Mucosa of stomach (tissue), 1 donor: ENCODE results near the gene RIT2.

Experiments used
- H3K27me3 ChIP-seq: one replicate; pipeline ENCODE4 v1.7.0; 2013; ENCODE audit warnings: mild to moderate bottlenecking, low read length; ENCODE audit not compliant: control insufficient read depth, insufficient read depth
- H3K36me3 ChIP-seq: one replicate; pipeline ENCODE4 v1.7.0; 2013; ENCODE audit warnings: low read length; ENCODE audit not compliant: control insufficient read depth, insufficient read depth
- H3K4me1 ChIP-seq: one replicate; pipeline ENCODE4 v1.7.0; 2013; ENCODE audit warnings: mild to moderate bottlenecking, low read length; ENCODE audit not compliant: control insufficient read depth, insufficient read depth
- H3K4me3 ChIP-seq: one replicate; pipeline ENCODE4 v1.7.0; 2013; ENCODE audit warnings: low read length
- H3K9ac ChIP-seq: one replicate; pipeline ENCODE4 v1.7.0; 2013; ENCODE audit warnings: mild to moderate bottlenecking, low read length, moderate library complexity
- H3K9me3 ChIP-seq: one replicate; pipeline ENCODE4 v1.7.0; 2013; ENCODE audit warnings: mild to moderate bottlenecking, low read length, moderate library complexity; ENCODE audit not compliant: control insufficient read depth
- donor health status: Pancreatic carcinoma.

The RIT2 gene

DNA sequence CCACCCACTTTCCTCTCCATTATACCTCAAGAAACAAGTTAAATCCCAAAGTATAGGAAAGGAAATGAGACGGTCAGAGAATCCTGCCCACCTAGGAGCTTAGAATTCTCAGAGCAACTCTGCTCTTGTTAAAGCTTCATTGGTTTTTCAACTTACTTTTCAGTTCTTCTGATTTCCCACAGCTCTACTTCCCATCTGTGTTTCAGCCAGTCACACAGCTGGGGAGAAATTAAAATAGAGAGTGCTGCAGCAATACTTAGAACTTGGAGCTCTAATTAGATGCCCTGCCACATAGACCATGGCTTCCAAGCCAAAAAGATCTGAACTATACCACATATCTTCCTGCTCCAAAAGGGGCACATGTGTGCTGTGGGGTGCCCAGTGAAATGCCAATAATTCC is 166.7 kb downstream of the RIT2 start:
- no peak overlapping the region for H3K4me3 ChIP-seq
- H3K4me1 ChIP-seq = no peaks in the 10 kb centered on the region
- H3K27me3 ChIP-seq = no peaks in the 10 kb centered on the region
- no peaks in the 10 kb centered on the region for H3K9me3 ChIP-seq
- H3K9ac ChIP-seq = no peak overlapping the region
- H3K36me3 ChIP-seq = no peaks in the 10 kb centered on the region

DNA sequence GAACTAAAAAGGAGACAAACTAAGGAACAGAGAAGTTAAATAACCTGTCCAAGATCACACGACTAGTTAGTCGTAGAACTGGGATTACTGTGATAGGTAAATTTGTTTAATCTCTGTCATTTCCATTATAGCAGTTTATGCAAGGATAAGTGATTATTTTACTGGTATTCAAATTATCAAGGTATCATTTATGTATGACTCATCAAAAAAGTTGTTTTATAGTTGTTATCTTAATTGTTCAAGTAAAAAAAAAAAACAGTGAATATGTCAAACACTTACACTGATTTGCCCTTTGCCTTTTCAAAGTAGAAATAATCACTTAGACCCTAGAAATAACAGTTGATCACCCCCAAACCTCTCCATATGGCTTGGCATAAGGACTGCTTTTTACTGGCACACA is 173.6 kb downstream of the RIT2 start:
- Histone ChIP-seq H3K9me3 (no peaks in the 10 kb centered on the region), H3K36me3 (no peaks in the 10 kb centered on the region), H3K9ac (no peak overlapping the region), H3K4me3 (no peak overlapping the region), H3K4me1 (no peaks in the 10 kb centered on the region), H3K27me3 (no peaks in the 10 kb centered on the region)

DNA sequence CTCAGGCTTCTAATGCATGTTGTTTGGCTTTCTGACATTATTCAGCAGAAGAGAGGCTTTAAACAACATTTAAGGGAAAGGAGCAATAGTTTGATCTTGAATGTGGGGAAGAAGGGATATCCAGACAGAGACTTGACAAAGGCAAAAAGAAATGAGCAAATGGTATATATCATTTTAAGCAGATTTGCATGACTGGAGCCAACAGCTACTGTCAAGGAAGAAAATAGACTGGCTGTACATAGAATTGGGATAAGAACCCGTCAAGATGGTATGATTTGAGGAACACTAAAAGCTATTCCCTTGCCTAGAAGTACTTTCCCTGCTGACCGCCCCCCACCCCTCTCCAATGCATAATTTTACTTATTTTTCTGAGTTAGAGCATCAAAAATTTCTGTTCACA is 174.5 kb downstream of the RIT2 start:
- no peaks in the 10 kb centered on the region for H3K36me3 ChIP-seq
- no peak overlapping the region for H3K4me3 ChIP-seq
- no peak overlapping the region for H3K9ac ChIP-seq
- no peaks in the 10 kb centered on the region for H3K4me1 ChIP-seq
- H3K27me3 ChIP-seq = no peaks in the 10 kb centered on the region
- H3K9me3 ChIP-seq = no peaks in the 10 kb centered on the region

DNA sequence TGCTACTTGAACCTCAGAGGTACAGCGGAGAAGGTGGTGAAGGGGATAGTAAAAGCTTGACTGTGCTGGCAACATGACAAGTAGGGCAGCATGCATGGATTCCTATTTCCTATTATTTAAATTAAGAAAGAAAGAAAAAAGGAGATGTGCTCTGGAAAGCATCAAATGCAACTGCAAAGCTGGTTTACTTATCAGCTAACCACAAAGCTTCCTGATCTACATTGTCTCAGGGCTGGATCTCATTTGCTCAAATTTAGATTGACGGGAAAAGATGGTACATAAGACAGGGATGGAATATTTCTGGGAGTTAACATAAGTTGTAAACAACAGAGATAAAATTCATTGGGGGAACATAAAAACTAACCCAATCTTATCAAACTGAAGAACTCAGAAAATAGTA is 178.0 kb downstream of the RIT2 start:
- Histone ChIP-seq H3K27me3 (no peaks in the 10 kb centered on the region), H3K9ac (no peak overlapping the region)

DNA sequence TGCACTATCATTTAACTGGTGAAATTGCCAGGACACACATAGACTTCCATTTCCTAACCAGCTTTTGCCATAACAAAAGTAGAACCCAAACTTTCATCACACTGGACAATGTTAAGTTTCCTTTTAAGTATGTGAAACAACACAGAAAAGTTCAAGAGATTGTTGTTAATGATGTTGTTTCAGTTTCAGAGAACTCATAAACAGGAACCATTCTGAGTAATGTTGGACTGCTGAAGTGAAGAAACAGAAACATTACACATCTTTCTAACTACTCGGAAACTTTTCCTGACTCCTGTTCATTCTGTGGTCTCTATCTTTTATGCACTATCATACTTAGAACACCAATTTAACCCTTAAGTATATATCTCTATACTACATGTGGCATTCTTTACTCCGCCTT is 179.2 kb downstream of the RIT2 start:
- Histone ChIP-seq H3K36me3 (no peaks in the 10 kb centered on the region), H3K9me3 (no peaks in the 10 kb centered on the region), H3K9ac (no peak overlapping the region), H3K4me3 (no peak overlapping the region), H3K27me3 (no peaks in the 10 kb centered on the region), H3K4me1 (no peaks in the 10 kb centered on the region)

More for the DNA sequence above, 178.0 kb downstream of the RIT2 start:
- H3K36me3 ChIP-seq = no peaks in the 10 kb centered on the region
- no peak overlapping the region for H3K4me3 ChIP-seq
- H3K9me3 ChIP-seq = no peaks in the 10 kb centered on the region
- no peaks in the 10 kb centered on the region for H3K4me1 ChIP-seq

DNA sequence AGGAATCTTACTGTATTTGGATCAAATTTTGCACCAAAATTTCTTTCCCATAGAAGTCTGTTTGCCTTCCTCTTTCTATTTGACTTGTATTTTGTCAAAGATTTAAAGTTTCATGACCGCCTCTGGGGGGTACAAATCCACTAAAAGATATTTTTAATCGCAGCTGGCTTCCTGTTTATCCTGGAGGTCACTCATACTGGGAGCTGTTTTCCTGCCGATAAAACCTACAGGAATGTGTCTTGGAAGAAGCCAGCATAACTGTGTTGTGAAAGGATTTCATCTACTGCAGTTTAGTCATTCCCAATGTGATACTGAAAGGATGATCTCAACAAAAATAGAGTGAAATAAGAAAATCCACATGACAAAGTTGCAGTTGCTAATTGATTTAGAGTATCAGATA is 184.0 kb downstream of the RIT2 start:
- Histone ChIP-seq H3K4me3 (no peak overlapping the region), H3K36me3 (no peaks in the 10 kb centered on the region), H3K9me3 (no peaks in the 10 kb centered on the region), H3K4me1 (no peaks in the 10 kb centered on the region), H3K9ac (no peak overlapping the region), H3K27me3 (no peaks in the 10 kb centered on the region)

DNA sequence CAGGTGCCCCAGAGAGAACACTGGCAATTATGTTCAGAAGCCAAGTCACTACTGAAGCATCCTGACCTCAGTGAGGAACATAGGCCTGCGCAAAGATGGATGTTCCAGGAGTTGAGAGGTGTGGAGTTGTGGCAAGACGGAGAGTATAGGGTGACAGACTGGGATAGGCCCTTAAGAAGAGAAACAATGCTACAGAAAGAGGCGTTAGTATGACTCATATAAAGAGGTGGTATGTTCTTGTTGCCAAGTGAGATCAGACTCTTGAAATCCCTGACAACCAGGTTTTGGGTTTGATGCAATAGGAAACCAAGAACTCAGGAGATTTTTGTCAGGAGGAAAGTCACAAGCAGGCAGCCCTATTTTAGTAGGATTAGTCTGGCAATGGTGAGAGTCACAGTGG is 185.6 kb downstream of the RIT2 start:
- H3K9ac ChIP-seq = no peak overlapping the region
- H3K9me3 ChIP-seq = no peaks in the 10 kb centered on the region
- H3K27me3 ChIP-seq = no peaks in the 10 kb centered on the region
- H3K36me3 ChIP-seq = no peaks in the 10 kb centered on the region
- no peak overlapping the region for H3K4me3 ChIP-seq
- no peaks in the 10 kb centered on the region for H3K4me1 ChIP-seq

DNA sequence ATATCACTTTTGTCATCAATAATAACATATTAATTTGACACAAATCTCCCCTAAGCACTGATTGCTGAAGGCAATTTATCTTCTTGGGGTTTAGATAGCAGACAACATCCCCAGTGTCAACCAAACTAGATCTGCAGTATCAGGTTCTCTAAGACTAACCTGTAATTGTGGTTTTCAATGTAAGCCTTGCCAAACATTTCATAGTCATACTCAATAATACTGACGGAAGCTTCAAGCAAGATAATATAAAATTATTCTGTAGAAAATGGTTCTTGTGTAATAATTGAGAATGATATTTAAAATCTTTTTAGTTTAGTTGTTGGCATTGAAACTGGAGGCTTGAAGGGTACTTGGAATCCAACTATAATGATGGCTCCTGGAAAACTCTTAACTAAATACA is 186.3 kb downstream of the RIT2 start:
- H3K36me3 ChIP-seq = no peaks in the 10 kb centered on the region
- H3K4me3 ChIP-seq = no peak overlapping the region
- no peak overlapping the region for H3K9ac ChIP-seq
- H3K27me3 ChIP-seq = no peaks in the 10 kb centered on the region
- H3K4me1 ChIP-seq = no peaks in the 10 kb centered on the region
- no peaks in the 10 kb centered on the region for H3K9me3 ChIP-seq

DNA sequence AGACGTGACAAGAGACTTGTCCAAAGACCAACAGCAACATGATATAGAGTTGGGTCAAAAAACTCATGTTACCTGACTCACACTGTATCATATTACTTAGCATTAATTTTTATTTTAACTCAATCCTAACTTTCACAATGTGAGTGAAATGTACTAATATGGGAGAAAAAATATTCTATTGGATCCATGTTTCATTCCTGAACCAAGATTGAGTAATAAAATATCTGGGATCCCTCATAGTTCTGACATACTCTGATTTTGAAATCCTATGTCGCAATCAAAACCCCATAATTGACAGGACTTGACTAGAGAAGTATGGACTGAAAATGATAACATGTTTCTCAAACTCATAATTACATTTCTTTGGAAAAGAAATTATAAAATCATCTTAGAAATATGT is 190.4 kb downstream of the RIT2 start:
- no peaks in the 10 kb centered on the region for H3K9me3 ChIP-seq
- no peaks in the 10 kb centered on the region for H3K36me3 ChIP-seq
- H3K27me3 ChIP-seq = no peaks in the 10 kb centered on the region
- no peaks in the 10 kb centered on the region for H3K4me1 ChIP-seq
- no peak overlapping the region for H3K9ac ChIP-seq
- no peak overlapping the region for H3K4me3 ChIP-seq

DNA sequence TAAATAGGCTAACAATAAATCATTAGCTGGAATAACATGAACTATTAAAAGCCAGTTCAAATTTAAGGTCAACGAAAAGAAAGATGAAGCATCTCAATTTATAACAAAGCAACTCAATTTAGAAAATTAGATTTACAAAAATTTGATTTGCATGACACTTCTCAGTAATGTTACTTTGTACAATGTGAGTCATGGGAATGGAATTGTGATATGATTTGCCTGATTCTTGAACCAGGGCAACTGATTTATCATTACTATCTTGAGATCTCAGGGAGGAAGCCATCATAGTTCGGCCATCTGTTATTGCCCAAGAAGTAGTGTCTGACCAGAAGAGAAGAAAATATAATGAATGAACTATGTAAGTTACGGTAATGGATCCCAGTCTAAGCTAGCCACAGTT is 193.1 kb downstream of the RIT2 start:
- H3K4me1 ChIP-seq = no peaks in the 10 kb centered on the region
- no peaks in the 10 kb centered on the region for H3K9me3 ChIP-seq
- no peaks in the 10 kb centered on the region for H3K36me3 ChIP-seq
- H3K9ac ChIP-seq = no peak overlapping the region
- no peak overlapping the region for H3K4me3 ChIP-seq
- no peaks in the 10 kb centered on the region for H3K27me3 ChIP-seq

DNA sequence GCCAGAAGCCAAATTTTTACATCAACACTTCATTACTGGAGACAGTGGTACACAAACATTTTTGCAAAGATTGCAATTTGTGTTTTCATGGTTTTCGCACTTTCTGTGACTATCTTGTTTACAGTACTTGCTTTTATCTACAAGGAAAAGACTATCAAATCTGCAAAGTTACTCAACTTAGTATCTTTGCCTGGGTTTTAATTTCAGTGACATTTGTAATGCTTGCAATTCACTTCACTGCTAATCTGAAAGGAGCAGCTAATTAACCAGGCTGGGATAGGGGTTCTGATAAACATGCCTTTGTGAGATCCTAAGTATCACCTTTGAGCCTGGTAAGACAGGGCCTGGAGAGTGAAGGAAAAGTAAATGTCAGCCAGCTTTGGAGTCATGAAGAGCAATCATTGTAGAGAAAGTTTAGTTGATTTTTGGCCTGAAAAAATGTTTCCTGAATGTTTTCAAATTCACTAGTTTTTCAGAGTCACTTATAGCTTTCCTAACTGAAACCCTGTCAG is 194.2 kb downstream of the RIT2 start:
- no peaks in the 10 kb centered on the region for H3K27me3 ChIP-seq

DNA sequence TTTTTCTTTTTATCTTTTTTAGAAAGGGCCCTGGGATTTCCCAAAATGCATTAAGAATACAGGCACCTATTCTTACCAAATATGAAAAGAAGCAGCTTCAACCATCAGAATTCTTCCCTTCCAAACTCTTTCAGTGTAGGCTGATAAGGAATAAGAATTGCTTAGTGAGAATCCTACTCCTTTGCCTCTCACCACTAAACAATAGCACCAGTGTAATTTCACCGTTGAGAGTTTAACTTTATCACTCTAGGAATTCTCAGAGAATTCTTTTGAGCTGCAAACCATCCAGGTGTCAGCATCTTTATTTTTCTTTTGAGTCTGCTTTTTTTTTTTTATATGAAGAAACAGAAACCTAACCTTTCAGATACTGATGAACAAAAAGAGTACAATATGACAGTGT is 194.9 kb downstream of the RIT2 start:
- no peaks in the 10 kb centered on the region for H3K9me3 ChIP-seq
- no peaks in the 10 kb centered on the region for H3K4me1 ChIP-seq

More for the DNA sequence above, 194.2 kb downstream of the RIT2 start:
- no peak overlapping the region for H3K9ac ChIP-seq
- no peaks in the 10 kb centered on the region for H3K4me1 ChIP-seq
- H3K9me3 ChIP-seq = no peaks in the 10 kb centered on the region
- H3K4me3 ChIP-seq = no peak overlapping the region
- H3K36me3 ChIP-seq = no peaks in the 10 kb centered on the region

DNA sequence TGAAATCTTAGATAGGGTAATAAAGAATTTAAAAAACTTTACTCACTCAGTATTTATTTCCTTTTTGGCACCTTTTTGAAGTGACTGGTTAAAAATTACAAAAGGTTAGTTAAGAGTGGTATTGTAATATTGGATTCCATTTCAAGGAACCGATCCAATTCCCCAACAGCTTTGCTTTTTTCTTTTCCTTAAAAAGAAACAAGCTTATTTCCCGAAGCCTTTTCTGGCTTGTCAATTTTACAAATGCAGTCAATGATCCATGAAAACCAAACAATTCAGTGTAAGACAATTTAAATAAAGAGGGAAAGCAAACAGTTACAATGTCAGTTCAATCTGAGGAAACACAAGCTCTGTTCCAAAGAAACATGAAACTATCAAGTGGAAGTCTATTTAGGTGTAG is 200.2 kb downstream of the RIT2 start:
- no peaks in the 10 kb centered on the region for H3K36me3 ChIP-seq
- H3K27me3 ChIP-seq = no peaks in the 10 kb centered on the region
- H3K9me3 ChIP-seq = no peaks in the 10 kb centered on the region
- no peak overlapping the region for H3K9ac ChIP-seq
- H3K4me1 ChIP-seq = no peaks in the 10 kb centered on the region
- no peak overlapping the region for H3K4me3 ChIP-seq

More for the DNA sequence above, 194.9 kb downstream of the RIT2 start:
- Histone ChIP-seq H3K4me3 (no peak overlapping the region), H3K9ac (no peak overlapping the region), H3K36me3 (no peaks in the 10 kb centered on the region), H3K27me3 (no peaks in the 10 kb centered on the region)
